Right lobe of liver (tissue), 6 donors: ENCODE data around the gene SCNN1B. TPM values are rescaled to one million over a fixed set of nuclear protein-coding genes. Genes with fewer than 3 reads are reported as not detected.

Experiments used
- ATAC-seq, 4 donors: fragments of 200-7000 bp; cut with Tn5 transposase; one replicate each; pipeline ENCODE4 v1.9.1; 2020; ENCODE audit warnings: mild to moderate bottlenecking in 4 of 4, moderate library complexity in 4 of 4
- DNase-seq, 3 donors: peaks; one replicate each; pipeline ENCODE4 v3.0.0-alpha.2; 2020
- H3K27ac ChIP-seq, 3 donors: fragments of 200-600 bp; one replicate each; pipeline ENCODE4 v1.8.0; 2022
- H3K27me3 ChIP-seq, 2 donors: fragments of 200-600 bp; one replicate each; pipeline ENCODE4 v1.8.0; 2022
- H3K36me3 ChIP-seq, 4 donors: fragments of 200-600 bp; sonication (generic) in 1 of 4; one replicate each; pipeline versions ENCODE4 v1.5.1 to v1.8.0; 2017 to 2022; ENCODE audit warnings: control low read depth in 1 of 4
- H3K4me1 ChIP-seq, 4 donors: fragments of 200-600 bp; sonication (generic) in 1 of 4; one replicate each; pipeline versions ENCODE4 v1.5.1 to v1.8.0; 2017 to 2022; ENCODE audit warnings: control low read depth in 1 of 4
- H3K4me3 ChIP-seq, 3 donors: fragments of 200-600 bp; one replicate each; pipeline ENCODE4 v1.8.0; 2022
- H3K9me3 ChIP-seq, 4 donors: fragments of 200-600 bp; sonication (generic) in 1 of 4; one replicate each; pipeline versions ENCODE4 v1.5.1 to v1.8.0; 2017 to 2022; ENCODE audit warnings: control low read depth in 1 of 4
- CTCF ChIP-seq, 4 donors: fragments of 200-600 bp in 3 of 4; fragments of 450-650 bp in 1 of 4; IDR thresholded peaks; one replicate each; pipeline versions ENCODE4 v1.5.1 to v1.8.0; 2016 to 2022; ENCODE audit warnings: antibody characterized with exemption in 4 of 4, mild to moderate bottlenecking in 2 of 4
- POLR2A ChIP-seq: fragments of 450-650 bp; IDR thresholded peaks from one replicate; pipeline ENCODE4 v1.6.1; 2017; ENCODE audit warnings: antibody characterized with exemption, mild to moderate bottlenecking
- WGBS: methylation state at CpG from one replicate; pipeline ENCODE4 v1.1.6; 2018; ENCODE audit warnings: low coverage, low lambda C conversion rate; ENCODE audit not compliant: insufficient coverage; ENCODE audit errors: missing lambda C conversion rate; 5-methylcytosine and 5-hydroxymethylcytosine counted together
- intact Hi-C, 2 donors: fragments of 100-400 bp; cut with DNase I; formaldehyde crosslinking; loops; one replicate each; pipeline versions ENCODE4 v1.11.2 to v1.14.1; 2022
- total RNA-seq, 6 experiments: library from RNA; depleted of rRNA in 2 of 6; stranded (reverse); fragments of >200 nt in 2 of 6; fragmentation: NEBNext Ultra II Directional in 3 of 6; extraction: Animal tissue kit (Norgen Biotek cat#: 25700) in 3 of 6; gene quantifications; one replicate each; pipeline versions ENCODE4 v1.1.0 to v1.2.4, GENCODE V29; 2016 to 2023
- donor health status: DM: no; HTN: yes; CAD: no.
- donor health status: DM: no; HTN: no; CAD: no.
- donor health status: DM: no; HTN: no; CAD: no.
- donor health status: DM: no; HTN: yes; CAD: no.
- donor health status: DM: no; HTN: yes; CAD: no.

The SCNN1B gene
- total RNA-seq, 6 experiments from 2014 or later: 0.12 to 0.13 TPM; not detected in 4

DNA sequence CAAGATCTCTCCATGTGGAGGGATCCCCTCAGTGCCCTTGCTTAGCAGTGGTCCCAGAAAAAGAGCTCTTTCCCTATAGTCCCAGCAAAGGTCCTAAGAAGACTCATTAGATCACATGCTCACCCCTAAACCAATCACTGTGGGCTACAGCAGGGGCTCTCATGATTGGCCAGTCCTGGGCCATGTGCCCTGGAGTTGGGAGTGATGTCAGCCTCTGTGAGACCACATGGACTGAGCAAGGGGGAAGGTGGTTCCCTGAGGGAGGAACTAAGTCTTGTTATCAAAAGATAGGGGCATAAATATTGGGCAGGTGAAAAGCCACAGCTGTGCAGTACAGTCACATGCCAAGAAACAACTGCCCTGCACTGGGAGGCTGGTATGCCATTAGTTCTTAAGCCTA, 51.3 kb downstream of the SCNN1B start:
- H3K4me3 ChIP-seq: no peak overlapping the region
- H3K27me3 ChIP-seq: no peaks in the 10 kb centered on the region
- H3K4me1 ChIP-seq: no peaks in the 10 kb centered on the region
- H3K9me3 ChIP-seq: no peaks in the 10 kb centered on the region
- no peak overlapping the region for H3K27ac ChIP-seq
- no peaks in the 10 kb centered on the region for H3K36me3 ChIP-seq
- ATAC-seq (no peak), DNase-seq (no peak)
- TF ChIP-seq POLR2A (no peak), CTCF (IDR thresholded peaks at IDR 0.05) (no peak)
- intact Hi-C loops: no loop called here

GRCh38 chr16:23354246-23354645, 52.1 kb downstream of the SCNN1B start:
- no peaks in the 10 kb centered on the region for H3K9me3 ChIP-seq
- no peaks in the 10 kb centered on the region for H3K4me1 ChIP-seq
- DNase-seq (no peak), ATAC-seq (peak in 1 of 4 donors; percentile 15)
- H3K27ac ChIP-seq: no peak overlapping the region
- TF ChIP-seq POLR2A (no peak), CTCF (IDR thresholded peaks at IDR 0.05) (no peak)
- WGBS: 63% methylated on average over 3 of the region's 9 CpGs
- no peaks in the 10 kb centered on the region for H3K36me3 ChIP-seq
- no peaks in the 10 kb centered on the region for H3K27me3 ChIP-seq
- intact Hi-C loops: no loop called here
- no peak overlapping the region for H3K4me3 ChIP-seq

DNA sequence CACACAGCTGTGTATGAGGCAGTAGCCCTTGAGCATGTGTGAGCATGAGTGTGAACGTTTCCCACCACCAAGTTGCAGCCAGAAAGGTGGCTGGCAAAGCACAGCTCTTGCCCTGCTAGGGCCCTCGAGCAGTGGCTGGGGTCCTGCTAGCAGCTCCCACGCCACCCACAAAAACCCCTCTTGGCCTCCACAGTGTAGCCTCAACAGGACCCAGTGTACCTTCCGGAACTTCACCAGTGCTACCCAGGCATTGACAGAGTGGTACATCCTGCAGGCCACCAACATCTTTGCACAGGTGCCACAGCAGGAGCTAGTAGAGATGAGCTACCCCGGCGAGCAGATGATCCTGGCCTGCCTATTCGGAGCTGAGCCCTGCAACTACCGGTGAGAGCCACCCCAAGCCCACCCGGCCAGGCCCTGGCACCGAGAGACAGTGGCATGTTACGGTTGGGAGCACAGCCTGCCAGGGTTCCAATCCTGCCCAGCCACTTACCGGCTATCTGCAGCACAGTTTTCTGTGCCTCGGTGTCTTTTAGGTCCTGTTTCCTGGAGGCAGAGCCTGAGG, 53.1 kb downstream of the SCNN1B start:
- ATAC-seq (no peak), DNase-seq (no peak)
- Histone ChIP-seq H3K27ac (no peak overlapping the region), H3K27me3 (no peaks in the 10 kb centered on the region), H3K36me3 (no peaks in the 10 kb centered on the region), H3K9me3 (no peaks in the 10 kb centered on the region), H3K4me1 (no peaks in the 10 kb centered on the region), H3K4me3 (no peak overlapping the region)
- TF ChIP-seq POLR2A: no peak
- no peak for TF ChIP-seq CTCF (IDR thresholded peaks at IDR 0.05)
- intact Hi-C loops: no loop called here
- WGBS: 87% methylated on average over 3 of the region's 13 CpGs

DNA sequence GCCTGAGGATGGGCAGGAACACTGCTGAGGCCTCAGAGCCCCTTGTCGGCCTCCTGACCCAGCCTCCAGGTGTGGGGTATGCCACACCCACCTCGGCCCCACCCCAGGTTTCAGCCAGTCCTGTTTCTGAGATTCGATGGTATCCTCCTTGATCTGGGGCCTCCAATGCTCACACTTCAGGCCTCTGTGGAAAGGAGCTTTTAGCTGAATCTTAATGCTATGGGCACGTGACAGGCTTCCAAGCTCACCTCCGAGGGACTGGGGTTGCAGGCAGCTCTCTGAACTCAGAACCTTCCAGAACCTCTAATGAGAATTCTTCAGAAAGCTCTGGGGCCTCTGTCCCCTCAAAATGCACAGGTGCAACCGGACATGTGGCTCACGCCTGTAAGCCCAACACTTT, 54.8 kb downstream of the SCNN1B start:
- WGBS: no CpG with 5 or more reads among the region's 7 CpGs
- intact Hi-C loops: no loop called here
- Histone ChIP-seq H3K36me3 (no peaks in the 10 kb centered on the region), H3K4me3 (no peak overlapping the region), H3K27ac (no peak overlapping the region), H3K4me1 (no peaks in the 10 kb centered on the region), H3K9me3 (no peaks in the 10 kb centered on the region), H3K27me3 (no peaks in the 10 kb centered on the region)
- TF ChIP-seq CTCF (IDR thresholded peaks at IDR 0.05) (no peak), POLR2A (no peak)
- DNase-seq: no peak
- no peak for ATAC-seq

DNA sequence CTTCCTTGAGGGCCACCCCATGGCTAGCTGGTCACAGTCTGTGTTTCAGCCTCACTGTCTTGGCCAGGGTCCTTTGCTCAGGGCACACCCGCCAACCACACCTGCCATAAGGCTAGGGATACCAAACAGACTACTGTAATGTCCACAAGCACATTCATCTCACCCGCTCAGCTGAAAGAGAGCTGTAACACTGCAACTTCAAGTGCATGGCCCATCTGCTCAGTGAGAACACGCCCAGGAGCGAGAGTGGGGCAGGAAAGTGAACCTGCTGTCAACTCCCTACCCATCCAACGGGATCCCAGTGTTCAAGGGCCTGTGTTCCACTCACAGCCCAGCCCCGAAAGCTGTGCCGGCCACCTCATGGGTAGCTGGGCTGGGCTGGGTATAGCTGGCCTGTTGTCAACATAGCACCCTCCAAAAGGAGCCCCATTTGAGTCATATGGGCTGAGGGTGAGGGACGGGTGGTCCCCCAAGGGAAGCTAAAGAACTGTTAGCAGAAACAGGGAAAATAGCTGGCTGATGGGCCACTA, 55.7 kb downstream of the SCNN1B start:
- H3K27me3 ChIP-seq: no peaks in the 10 kb centered on the region
- no peaks in the 10 kb centered on the region for H3K36me3 ChIP-seq
- H3K4me1 ChIP-seq: no peaks in the 10 kb centered on the region
- no peak for ATAC-seq
- no peak for TF ChIP-seq POLR2A
- TF ChIP-seq CTCF (IDR thresholded peaks at IDR 0.05): no peak
- H3K27ac ChIP-seq: no peak overlapping the region
- H3K9me3 ChIP-seq: no peaks in the 10 kb centered on the region
- no peak overlapping the region for H3K4me3 ChIP-seq
- no peak for DNase-seq
- WGBS: no CpG with 5 or more reads among the region's 8 CpGs
- intact Hi-C loops: no loop called here
